Measurements from ENCODE around the gene INPP1.

The INPP1 gene

GRCh38 chr2:190361572-190361971 is 18.2 kb downstream of the INPP1 start:
- DNase-seq (ENCODE audit: low read depth in 2 of 2), result no peak

- no peak for DNase-seq (ENCODE audit: low read depth in 2 of 2)
These were observed 19.5 kb downstream of the INPP1 start for GRCh38 chr2:190362894-190363293.

DNA sequence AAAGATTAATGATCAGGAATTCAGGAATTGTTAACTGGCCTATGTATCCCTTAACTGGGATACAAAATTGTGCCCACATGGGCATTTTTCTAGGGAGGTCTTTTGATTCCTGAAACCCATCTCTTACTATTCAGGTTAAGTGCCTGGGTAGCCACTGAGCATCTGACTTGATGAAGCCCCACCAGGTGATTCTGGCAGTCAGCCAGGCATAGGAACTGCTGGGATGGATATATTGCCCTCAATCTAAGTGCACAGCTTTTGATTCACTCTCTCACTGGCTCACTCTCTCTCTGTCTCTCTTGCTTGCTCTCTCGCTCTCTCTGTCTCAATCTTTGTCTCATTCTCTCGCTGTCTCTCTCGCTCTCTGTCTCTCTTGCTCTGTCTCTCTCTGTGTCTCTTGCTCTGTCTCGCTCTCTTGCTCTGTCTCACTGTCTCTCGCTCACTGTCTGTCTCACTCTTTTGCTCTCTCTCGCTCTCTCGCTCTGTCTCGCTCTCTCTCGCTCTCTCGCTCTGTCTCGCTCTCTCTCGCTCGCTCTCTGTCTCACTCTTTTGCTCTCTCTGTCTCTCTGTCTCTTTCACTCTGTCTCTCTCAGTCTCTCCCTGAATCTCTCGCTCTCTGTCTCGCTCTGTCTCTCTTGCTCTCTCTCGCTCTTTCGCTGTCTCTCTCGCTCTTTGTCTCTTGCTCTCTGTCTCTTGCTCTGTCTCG is 22.3 kb downstream of the INPP1 start:
- DNase-seq (ENCODE audit: low read depth in 2 of 2), result no peak

- DNase-seq (ENCODE audit: low read depth in 2 of 2), result no peak
These were observed 22.9 kb downstream of the INPP1 start for GRCh38 chr2:190366248-190366753.

GRCh38 chr2:190367091-190367490 is 23.7 kb downstream of the INPP1 start:
- no peak for DNase-seq (ENCODE audit: low read depth in 2 of 2)

DNA sequence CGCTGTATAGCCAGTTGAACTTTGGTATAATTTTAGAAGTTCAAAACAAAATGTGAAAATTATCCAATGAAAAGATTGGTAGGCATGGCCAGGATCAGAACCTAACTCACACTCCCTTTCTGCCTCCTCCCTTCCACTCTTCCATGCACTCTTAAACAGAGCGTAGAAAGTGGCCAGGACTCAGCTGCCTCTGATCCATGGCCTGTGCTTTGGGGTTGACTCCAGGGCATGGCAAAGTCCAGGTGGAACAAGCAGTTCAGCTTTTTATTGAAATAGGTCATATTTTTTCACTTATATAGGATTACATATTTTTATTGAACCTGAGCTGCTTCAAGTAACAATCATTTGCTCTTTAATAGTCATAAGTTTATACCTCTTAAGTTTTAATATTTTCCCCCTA is 26.2 kb downstream of the INPP1 start:
- no peak for DNase-seq (ENCODE audit: low read depth in 2 of 2)

GRCh38 chr2:190376083-190376482 is 32.7 kb downstream of the INPP1 start:
- no peak for DNase-seq (ENCODE audit: low read depth in 2 of 2)

DNA sequence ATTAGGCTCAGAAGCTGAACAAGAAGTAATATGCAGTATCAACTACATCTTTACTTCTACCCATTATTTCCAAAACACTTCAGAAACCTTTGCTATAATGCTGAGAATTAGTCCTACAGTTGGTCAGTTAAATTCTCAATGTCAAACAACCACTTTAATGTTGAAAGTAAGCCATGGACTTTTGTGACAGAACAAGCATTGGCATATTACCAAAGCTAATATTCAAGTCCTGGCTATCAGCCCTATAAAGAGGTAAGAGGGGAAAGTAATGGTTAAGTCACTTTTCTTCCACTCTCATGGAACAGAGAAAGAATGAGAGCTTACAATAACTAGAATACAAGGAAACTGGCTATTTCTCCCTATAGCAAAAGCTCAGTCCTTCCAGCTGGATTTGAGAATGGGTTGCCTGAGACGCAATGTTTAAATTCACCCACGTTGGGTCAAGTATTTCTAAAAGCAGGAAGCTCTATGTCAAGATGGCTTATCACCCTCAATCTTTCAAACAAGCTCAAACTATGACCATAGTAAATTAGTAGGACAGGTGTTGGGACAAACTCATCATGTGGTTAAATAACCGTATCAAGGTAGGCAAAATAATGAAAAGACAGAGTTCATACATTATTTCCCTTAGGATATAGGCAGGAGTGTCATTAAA is 33.3 kb downstream of the INPP1 start:
- no peak for DNase-seq (ENCODE audit: low read depth in 2 of 2)

GRCh38 chr2:190378880-190379237 is 35.5 kb downstream of the INPP1 start:
- DNase-seq (ENCODE audit: low read depth in 2 of 2), result no peak

- no peak for DNase-seq (ENCODE audit: low read depth in 2 of 2)
These were observed 36.0 kb downstream of the INPP1 start for GRCh38 chr2:190379249-190379964.

DNA sequence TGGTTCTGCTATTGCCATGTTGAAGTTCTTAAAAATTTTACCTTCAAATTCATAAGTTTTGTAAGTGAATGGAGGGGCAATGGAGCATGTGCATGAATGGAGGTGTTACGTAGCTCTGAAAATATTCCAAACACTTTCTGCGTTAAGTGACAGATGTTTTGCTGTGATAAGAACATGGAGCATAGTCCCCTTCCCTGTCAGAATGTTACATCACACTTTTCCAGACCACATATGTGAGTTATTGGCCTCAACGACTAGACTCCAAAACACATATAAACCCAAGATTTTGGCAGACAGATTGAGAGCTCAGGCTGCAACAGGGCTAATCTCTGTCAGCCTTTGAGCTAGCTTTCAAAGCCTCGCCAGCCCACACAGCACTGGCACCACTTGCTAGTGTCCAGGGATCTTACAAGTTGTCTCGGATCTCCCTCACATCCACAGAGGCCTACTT is 37.6 kb downstream of the INPP1 start:
- DNase-seq (ENCODE audit: low read depth in 2 of 2), result no peak

- DNase-seq (ENCODE audit: low read depth in 2 of 2), result peak in 1 of 2 donors; percentile 15
These were observed 39.5 kb downstream of the INPP1 start for GRCh38 chr2:190382851-190383250.

GRCh38 chr2:190387422-190387821 is 44.0 kb downstream of the INPP1 start:
- no peak for DNase-seq (ENCODE audit: low read depth in 2 of 2)

- DNase-seq (ENCODE audit: low read depth in 2 of 2), result no peak
These were observed 52.9 kb downstream of the INPP1 start for GRCh38 chr2:190396271-190396670.

DNA sequence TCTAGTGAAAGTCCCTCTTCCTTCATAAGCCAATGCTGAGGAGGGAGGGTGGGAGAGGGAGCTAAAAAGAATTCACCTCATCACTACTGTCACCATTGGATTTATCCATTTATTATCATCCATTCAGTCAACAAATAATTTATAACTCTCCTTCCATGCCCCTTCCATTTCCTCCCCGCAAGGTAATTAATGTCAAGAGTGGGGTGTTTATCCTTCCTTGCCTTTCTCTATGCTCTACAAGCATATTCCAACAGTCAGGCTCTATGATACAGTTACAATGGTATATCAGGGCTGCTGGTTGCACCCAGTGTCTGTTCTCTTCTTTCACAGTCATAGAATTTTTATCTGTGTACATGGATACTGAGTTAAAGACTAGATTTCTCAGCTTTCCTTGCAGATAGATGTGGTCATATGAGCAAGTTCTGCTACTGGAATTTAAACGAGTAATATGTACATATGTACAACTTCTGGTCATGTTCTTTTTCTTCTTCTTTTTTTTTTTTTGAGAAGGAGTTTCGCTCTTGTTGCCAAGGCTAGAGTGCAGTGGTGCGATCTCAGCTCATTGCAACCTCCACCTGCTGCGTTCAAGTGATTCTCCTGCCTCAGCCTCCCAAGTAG is 59.7 kb downstream of the INPP1 start:
- no peak for DNase-seq (ENCODE audit: low read depth in 2 of 2)

DNA sequence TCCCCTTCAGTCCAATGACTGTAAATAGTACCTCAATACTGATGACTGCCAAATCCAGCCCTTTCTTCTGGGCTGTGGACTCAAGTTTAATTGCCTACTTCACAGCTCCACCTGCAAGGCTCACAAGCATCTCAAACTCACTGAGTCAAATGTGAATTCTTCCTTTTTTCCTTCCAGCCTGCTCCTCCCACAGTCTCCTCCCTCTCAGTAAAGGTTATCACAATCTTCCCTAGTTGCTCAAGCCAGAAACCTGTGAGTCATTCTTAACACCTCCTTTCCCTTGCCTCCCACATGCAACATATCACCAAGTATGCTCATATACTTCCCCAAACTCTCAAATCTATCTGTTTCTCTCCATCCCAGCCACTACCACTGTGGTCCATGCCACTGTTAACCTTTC is 61.1 kb downstream of the INPP1 start:
- DNase-seq (ENCODE audit: low read depth in 2 of 2), result peak in 1 of 2 donors; percentile 12

DNA sequence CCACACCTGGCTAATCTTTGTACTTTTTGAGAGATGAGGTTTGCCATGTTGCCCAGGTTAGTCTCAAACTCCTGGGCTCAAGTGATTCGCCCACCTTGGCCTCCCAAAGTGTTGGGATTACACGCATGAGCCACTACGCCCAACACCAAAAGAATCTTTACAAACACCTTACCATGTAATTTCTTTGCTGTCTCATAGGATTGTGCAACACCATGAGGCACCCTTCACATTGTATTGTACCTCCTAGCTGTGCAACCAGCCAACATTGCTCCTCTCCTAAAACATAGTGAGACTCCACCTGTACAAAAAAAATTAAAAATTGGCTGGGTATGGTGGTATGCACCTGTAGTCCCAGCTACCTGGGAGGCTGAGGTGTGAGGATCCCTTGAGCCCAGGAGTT is 61.7 kb downstream of the INPP1 start:
- no peak for DNase-seq (ENCODE audit: low read depth in 2 of 2)

GRCh38 chr2:190405995-190406394 is 62.6 kb downstream of the INPP1 start:
- no peak for DNase-seq (ENCODE audit: low read depth in 2 of 2)

- DNase-seq (ENCODE audit: low read depth in 2 of 2), result no peak
These were observed 63.4 kb downstream of the INPP1 start for GRCh38 chr2:190406805-190407204.

GRCh38 chr2:190407246-190407661 is 63.9 kb downstream of the INPP1 start:
- no peak for DNase-seq (ENCODE audit: low read depth in 2 of 2)

DNA sequence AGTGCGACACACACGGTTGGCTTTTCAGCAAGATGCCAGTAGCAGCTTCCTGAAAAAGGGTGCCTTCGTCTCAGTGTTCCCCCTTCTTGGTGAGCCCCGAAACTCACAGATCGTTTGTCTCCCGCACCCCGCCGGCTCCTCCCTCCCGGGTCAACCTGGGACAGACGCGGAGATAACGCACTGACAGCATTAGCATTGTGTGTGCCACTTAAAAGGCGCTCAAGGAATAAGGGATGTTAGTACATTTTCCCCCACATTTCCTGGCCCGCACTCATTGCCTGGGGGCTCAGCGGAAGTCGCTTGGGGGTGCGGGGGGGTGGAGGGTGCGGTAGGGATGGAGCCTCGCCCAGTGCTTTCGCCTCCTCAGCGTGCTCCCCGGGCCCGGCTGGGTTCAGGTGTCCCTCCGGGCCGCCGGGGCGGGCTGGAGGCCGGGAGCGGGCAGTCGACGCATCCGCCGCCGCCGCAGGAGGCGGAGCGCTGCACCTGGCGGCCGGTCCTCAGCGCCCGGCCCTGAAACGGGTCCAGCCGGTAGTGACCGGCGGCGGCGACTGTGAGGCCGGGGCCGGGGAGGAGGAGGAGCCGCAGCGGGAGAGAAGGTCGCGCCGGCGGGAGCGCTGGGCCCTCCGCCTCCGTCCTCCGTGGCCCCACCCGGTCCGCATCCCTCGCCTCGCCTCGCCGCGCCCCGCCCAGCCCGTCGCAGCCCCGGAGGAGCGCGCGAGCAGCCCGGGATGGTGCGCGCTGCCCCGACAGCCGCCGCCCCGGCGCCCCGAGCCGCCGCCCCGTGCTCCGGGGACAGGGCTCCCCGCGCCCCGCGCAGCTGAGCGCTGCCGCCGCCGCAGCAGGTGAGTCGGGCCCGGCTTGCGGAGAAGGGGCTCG is 64.5 kb downstream of the INPP1 start, which contains the start of gene MFSD6:
TSS of gene MFSD6 (plus strand) at position 694 of the 876 bp plus-strand sequence. CDS start 27,675 bp downstream, outside the sequence.
- peak; percentile 16 to 24 for DNase-seq (ENCODE audit: low read depth in 2 of 2)

Data from activated CD8-positive, alpha-beta memory T cell treated with anti-CD3 and anti-CD28 coated beads for 4 hours (primary cell).